LNCaP clone FGC (cell line): ENCODE measurements around the gene ZNF133.
"Not testable (repeated sequence)": the region's sequence is repeated elsewhere in the genome, so short reads cannot be mapped to it uniquely, and the experiment has no call there.

Experiments
- DNase-seq: peaks from one replicate; pipeline ENCODE4 v3.0.0-alpha.2; 2011; ENCODE audit warnings: low read depth
- H3K4me3 ChIP-seq: 2 replicates; pipeline ENCODE4 v1.5.1; 2011; ENCODE audit warnings: mild to moderate bottlenecking, low read depth, low read length, control low read depth
- CTCF ChIP-seq: IDR thresholded peaks from 2 replicates; pipeline ENCODE4 v1.5.1; 2012; ENCODE audit warnings: mild to moderate bottlenecking; ENCODE audit not compliant: control insufficient read depth, insufficient read depth; ENCODE audit errors: extremely low read depth

Gene ZNF133

GRCh38 chr20:18266282-18266681, 22.0 kb upstream of the ZNF133 start:
- DNase-seq, result no peak
- no peak for TF ChIP-seq CTCF
- H3K4me3 ChIP-seq, result no peak overlapping the region

- no peak for TF ChIP-seq CTCF
- no peak for DNase-seq
- no peak overlapping the region for H3K4me3 ChIP-seq
These were observed 20.5 kb upstream of the ZNF133 start for GRCh38 chr20:18267815-18268214.

GRCh38 chr20:18271160-18271559, 17.2 kb upstream of the ZNF133 start:
- no peak overlapping the region for H3K4me3 ChIP-seq
- DNase-seq, result no peak
- TF ChIP-seq CTCF, result no peak

GRCh38 chr20:18272451-18272850, 15.9 kb upstream of the ZNF133 start:
- no peak for TF ChIP-seq CTCF
- no peak for DNase-seq
- H3K4me3 ChIP-seq, result no peak overlapping the region

- DNase-seq, result no peak
- H3K4me3 ChIP-seq, result no peak overlapping the region
- no peak for TF ChIP-seq CTCF
These were observed 14.6 kb upstream of the ZNF133 start for GRCh38 chr20:18273738-18274137.

GRCh38 chr20:18275960-18276359, 12.4 kb upstream of the ZNF133 start:
- DNase-seq, H3K4me3 ChIP-seq: not testable (repeated sequence)

- no peak overlapping the region for H3K4me3 ChIP-seq
- TF ChIP-seq CTCF, result peak; percentile 92
- DNase-seq, result peak; percentile 39
These were observed 11.5 kb upstream of the ZNF133 start for GRCh38 chr20:18276821-18277220.

GRCh38 chr20:18279242-18279641, 9.1 kb upstream of the ZNF133 start:
- DNase-seq, result no peak

More at GRCh38 chr20:18279242-18279641, 9.1 kb upstream of the ZNF133 start:
- no peak overlapping the region for H3K4me3 ChIP-seq
- no peak for TF ChIP-seq CTCF
